HG03571 (cell line): ENCODE data around the gene KLHL21.

Experiments
- ATAC-seq: cut with Tn5 transposase; IDR thresholded peaks from one replicate; pipeline ENCODE4 v1.9.1; 2021; ENCODE audit not compliant: unreplicated experiment

Gene KLHL21

DNA sequence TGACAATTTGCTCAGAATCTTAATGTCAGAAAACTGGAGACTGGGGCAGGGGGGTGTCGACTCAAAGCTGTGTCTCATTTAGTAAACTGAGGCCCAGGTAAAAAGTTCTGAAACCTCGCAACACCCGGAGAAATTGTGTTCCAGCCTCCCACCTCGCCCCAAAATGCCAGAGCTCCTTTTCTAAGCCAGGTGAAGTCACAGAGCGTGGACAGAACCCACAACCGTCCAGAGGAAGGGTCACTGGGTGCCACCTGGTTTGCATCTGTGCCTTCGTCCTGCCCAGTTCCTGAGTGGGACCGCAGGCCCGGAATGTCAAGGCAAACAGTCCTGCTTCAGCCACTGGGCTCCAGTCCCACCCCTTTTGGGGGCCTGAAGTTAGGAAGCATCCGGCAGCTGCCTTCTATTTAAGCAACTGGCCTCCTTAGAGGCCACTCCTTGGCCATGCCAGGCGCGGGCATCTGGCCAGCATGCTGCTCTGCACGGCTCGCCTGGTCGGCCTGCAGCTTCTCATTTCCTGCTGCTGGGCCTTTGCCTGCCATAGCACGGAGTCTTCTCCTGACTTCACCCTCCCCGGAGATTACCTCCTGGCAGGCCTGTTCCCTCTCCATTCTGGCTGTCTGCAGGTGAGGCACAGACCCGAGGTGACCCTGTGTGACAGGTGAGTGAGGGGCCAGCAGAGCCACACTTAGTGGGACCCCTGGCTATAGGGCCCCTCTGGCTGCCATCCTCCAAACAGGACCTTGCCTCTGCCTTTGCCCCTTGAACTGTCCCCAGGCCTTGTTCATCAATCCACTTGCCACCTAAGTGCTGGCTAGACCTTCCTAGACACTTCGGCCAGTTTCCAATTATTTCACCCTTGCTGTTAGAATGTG lies 47.5 kb downstream of the KLHL21 start, which contains the start of gene TAS1R1:
Gene TAS1R1, plus strand, starts transcription at position 401 of the 872 bp plus-strand sequence. Its CDS starts 67 bp downstream, at position 468.
- no peak for ATAC-seq

DNA sequence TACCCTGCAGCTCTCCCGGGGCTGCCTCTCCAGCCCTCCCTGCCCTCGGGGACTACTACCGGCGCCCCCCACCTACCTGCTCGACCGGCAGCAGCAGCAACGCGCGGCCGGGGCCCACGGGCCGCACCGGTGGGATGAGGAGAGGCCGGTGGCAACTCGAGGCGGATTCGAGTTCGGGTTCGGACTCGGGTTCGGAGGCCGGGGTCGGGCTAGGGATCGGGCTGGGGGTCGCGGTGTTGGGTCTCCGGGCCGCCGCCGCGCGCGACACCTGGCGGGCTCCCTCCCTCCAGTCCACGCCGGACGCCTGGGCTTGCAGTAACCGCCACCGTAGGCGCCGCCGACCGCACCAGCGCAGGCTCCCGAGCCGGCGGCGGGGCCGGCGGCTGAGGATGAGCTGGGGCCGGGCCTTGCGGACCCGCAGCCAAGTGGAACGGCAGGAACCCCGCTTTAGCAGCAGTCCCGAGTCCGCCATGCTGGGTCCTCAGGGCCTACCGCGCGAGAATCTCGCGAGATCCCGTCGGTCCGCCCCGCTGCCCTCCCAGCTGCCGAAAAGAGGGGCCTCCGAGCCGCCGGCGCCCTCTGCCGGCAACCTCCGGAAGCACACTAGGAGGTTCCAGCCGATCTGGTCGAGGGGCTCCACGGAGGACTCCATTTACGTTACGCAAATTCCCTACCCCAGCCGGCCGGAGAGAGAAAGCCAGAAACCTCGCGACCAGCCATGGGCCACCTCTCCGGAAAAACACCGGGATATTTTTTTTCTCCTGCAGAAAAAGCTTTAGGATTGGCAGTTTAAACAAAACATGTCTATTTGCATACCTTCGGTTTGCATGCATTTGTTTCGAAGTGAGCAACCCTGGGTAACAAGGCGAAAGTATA lies 48.4 kb downstream of the KLHL21 start, which contains the start of gene NOL9:
Gene NOL9, minus strand, starts transcription at position 483 of the 876 bp plus-strand sequence. Its CDS starts 11 bp downstream, at position 472.
- ATAC-seq, result peak; percentile 92

DNA sequence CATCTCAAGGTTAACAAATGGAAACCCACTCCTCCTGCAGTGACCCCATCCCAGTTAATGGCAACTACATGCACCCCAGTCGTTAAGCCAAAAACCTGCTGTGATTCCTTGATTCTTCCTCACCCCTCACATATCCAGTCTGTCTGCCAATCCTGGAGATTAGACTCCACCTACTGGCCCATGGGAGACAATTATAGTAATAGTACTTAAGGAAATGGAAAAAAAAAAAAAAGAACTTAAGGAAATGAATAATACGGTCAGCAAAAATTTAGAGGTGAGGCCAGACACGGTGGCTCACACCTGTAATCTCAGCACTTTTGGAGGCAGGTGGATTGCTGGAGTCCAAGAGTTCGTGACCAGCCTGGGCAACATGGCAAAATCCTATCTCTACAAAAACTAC lies 55.4 kb downstream of the KLHL21 start:
- no peak for ATAC-seq

DNA sequence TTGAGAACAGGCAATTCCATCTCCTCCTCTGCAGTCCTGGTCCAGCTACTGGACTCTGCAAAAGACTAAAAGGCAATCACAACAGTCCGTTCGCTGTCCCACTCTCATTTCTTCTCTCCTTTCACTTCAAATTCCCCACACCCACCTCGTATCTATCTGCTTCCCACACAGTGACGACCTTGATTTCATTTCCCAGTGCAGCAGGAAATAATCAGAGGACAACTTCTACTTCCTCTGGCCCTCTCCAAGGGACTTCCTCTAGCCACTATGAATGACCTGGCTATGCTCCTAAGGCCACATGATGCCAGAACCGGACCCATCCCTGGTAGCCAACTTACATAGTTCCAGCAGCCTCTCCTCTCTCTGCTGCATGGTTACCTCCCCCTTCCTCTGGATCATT lies 56.3 kb downstream of the KLHL21 start:
- ATAC-seq, result no peak

DNA sequence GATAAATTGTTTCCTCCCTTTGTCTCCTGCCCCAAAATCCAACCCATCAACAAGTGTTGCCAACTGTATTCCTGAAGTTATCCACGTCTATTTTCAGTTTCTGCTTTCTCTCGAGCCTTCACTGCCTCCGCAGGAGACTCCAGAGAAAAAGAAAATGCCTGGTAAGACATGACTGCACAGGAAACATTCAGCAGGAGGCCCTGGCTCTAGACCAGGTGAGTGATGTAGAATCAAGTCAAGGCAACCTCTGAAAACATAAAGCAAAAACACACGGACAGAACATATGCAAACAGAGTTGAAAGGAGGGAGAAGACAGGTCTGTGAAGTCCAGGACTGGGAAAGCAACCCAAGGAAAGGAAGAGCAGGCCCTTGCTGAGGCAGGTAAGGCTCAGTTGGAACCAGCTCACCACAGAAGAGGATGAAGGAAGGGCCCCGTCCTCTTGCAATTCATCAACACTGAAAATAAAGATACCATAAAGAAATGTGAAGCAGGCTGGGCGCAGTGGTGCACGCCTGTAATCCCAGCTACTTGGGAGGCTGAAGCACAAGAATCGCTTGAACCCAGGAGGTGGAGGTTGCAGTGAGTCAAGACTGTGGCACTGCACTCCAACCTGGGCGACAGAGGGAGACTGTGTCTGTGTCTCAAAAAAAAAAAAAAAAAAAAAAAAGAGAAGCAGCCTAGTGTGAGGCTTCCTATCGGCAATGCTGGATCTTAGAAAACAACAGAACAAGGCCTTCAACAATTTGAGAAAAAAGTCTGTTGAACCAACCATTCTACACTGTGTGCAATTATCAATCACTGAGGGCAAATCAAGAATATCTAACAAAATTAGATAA lies 57.2 kb downstream of the KLHL21 start:
- ATAC-seq, result no peak

DNA sequence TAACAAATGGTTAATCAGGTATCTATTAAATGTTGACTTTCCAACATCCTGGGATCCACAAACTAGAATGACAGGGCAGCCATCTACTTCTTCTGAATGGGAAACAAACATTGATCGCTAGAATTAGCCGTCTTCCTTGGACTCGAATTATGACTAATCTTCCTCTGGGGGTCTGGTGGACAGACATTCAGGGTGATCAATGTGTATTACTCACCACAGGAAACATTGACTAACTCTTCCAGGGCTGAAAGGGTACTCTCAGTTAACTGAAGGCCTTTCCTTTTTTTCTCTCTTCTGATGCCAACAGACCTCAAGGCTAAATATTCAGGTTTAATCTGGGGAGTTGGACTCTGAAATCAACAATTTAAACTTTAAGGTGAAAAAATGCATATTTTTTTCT lies 57.8 kb downstream of the KLHL21 start:
- no peak for ATAC-seq
